ENCODE data around the gene GCFC2. TPM values are rescaled to one million over a fixed set of nuclear protein-coding genes. Genes with fewer than 3 reads are reported as not detected.

Gene GCFC2
- total RNA-seq, 1 experiment from 2014 or later, result 22.5 TPM

GRCh38 chr2:75667884-75668283 is 42.8 kb downstream of the GCFC2 start:
- BruUV-seq (replicated peaks), result no TSS peak
- Mint-ChIP-seq H3K4me1 (ENCODE audit: low read depth, unreplicated experiment) (no peaks in the 10 kb centered on the region), H3K9me3 (ENCODE audit: unreplicated experiment) (no peaks in the 10 kb centered on the region), H3K27ac (ENCODE audit: unreplicated experiment) (no peak overlapping the region), H3K36me3 (ENCODE audit: insufficient read depth, unreplicated experiment) (peaks cover 47% of the 10 kb centered on the region), H3K4me3 (ENCODE audit: unreplicated experiment) (no peak overlapping the region), H3K27me3 (ENCODE audit: insufficient read depth, unreplicated experiment) (no peaks in the 10 kb centered on the region)
- H3K36me3 ChIP-seq (ENCODE audit: control insufficient read depth, insufficient read depth, low read length), result no peaks in the 10 kb centered on the region; the same call in 1 of the 2 replicates
- H3K27me3 ChIP-seq (replicated peaks; ENCODE audit: control insufficient read depth, insufficient read depth, low read length), result no peaks in the 10 kb centered on the region
- POLR2A ChIA-PET, result no interaction called here
- peaks cover 10% of the 10 kb centered on the region; the same call in 1 of the 2 replicates for H3K4me1 ChIP-seq
- CTCF ChIA-PET, result interaction anchor here (0.8 kb wide), 1 partner anchor 30 kb away, joined by 3 read pairs; no protein-coding TSS in a partner anchor
- intact Hi-C loops (cut with micrococcal nuclease; ENCODE audit: unreplicated experiment), result no loop called here
- TF ChIP-seq CTCF (IDR thresholded peaks at IDR 0.05; ENCODE audit: insufficient read depth in 1 of 2, low read depth in 1 of 2, low read length in 1 of 2, severe bottlenecking in 1 of 2, unreplicated experiment in 1 of 2), result no peak
- H3K4me3 ChIP-seq (ENCODE audit: low read depth, low read length), result no peak overlapping the region
- no peaks in the 10 kb centered on the region for H3K9me3 ChIP-seq
- no peak for DNase-seq

- no peaks in the 10 kb centered on the region for H3K9me3 ChIP-seq
- H3K27ac Mint-ChIP-seq (ENCODE audit: unreplicated experiment), result no peak overlapping the region
- no peak for TF ChIP-seq CTCF (IDR thresholded peaks at IDR 0.05; ENCODE audit: insufficient read depth in 1 of 2, low read depth in 1 of 2, low read length in 1 of 2, severe bottlenecking in 1 of 2, unreplicated experiment in 1 of 2)
- no peak overlapping the region for H3K4me3 ChIP-seq (ENCODE audit: low read depth, low read length)
- ChIA-PET CTCF (no interaction called here), POLR2A (no interaction called here)
- peaks cover 10% of the 10 kb centered on the region; the same call in 1 of the 2 replicates for H3K4me1 ChIP-seq
- H3K27me3 Mint-ChIP-seq (ENCODE audit: insufficient read depth, unreplicated experiment), result no peaks in the 10 kb centered on the region
- peaks cover 42% of the 10 kb centered on the region for H3K36me3 Mint-ChIP-seq (ENCODE audit: insufficient read depth, unreplicated experiment)
- BruUV-seq (replicated peaks), result no TSS peak
- H3K9me3 Mint-ChIP-seq (ENCODE audit: unreplicated experiment), result no peaks in the 10 kb centered on the region
- H3K27me3 ChIP-seq (replicated peaks; ENCODE audit: control insufficient read depth, insufficient read depth, low read length), result no peaks in the 10 kb centered on the region
- no peaks in the 10 kb centered on the region for H3K4me1 Mint-ChIP-seq (ENCODE audit: low read depth, unreplicated experiment)
- no peak overlapping the region for H3K4me3 Mint-ChIP-seq (ENCODE audit: unreplicated experiment)
- no peak for DNase-seq
- intact Hi-C loops (cut with micrococcal nuclease; ENCODE audit: unreplicated experiment), result no loop called here
- no peaks in the 10 kb centered on the region for H3K36me3 ChIP-seq (ENCODE audit: control insufficient read depth, insufficient read depth, low read length)
Observed at GRCh38 chr2:75666911-75667310, 43.8 kb downstream of the GCFC2 start.

- BruUV-seq (replicated peaks), result no TSS peak
- Mint-ChIP-seq H3K27me3 (ENCODE audit: insufficient read depth, unreplicated experiment) (no peaks in the 10 kb centered on the region), H3K9me3 (ENCODE audit: unreplicated experiment) (no peaks in the 10 kb centered on the region), H3K4me1 (ENCODE audit: low read depth, unreplicated experiment) (no peaks in the 10 kb centered on the region), H3K4me3 (ENCODE audit: unreplicated experiment) (no peak overlapping the region), H3K27ac (ENCODE audit: unreplicated experiment) (no peak overlapping the region), H3K36me3 (ENCODE audit: insufficient read depth, unreplicated experiment) (peaks cover 57% of the 10 kb centered on the region)
- Histone ChIP-seq H3K4me1 (no peaks in the 10 kb centered on the region), H3K36me3 (ENCODE audit: control insufficient read depth, insufficient read depth, low read length) (peaks cover 2% of the 10 kb centered on the region; the same call in 1 of the 2 replicates), H3K27me3 (replicated peaks; ENCODE audit: control insufficient read depth, insufficient read depth, low read length) (no peaks in the 10 kb centered on the region), H3K9me3 (no peaks in the 10 kb centered on the region), H3K4me3 (ENCODE audit: low read depth, low read length) (no peak overlapping the region)
- no peak for TF ChIP-seq CTCF (IDR thresholded peaks at IDR 0.05; ENCODE audit: insufficient read depth in 1 of 2, low read depth in 1 of 2, low read length in 1 of 2, severe bottlenecking in 1 of 2, unreplicated experiment in 1 of 2)
- no peak for DNase-seq
- ChIA-PET CTCF (no interaction called here), POLR2A (no interaction called here)
- intact Hi-C loops (cut with micrococcal nuclease; ENCODE audit: unreplicated experiment), result no loop called here
Observed at GRCh38 chr2:75657798-75658197, 52.9 kb downstream of the GCFC2 start.
